Fibroblast of villous mesenchyme (primary cell): Measurements from ENCODE around the gene GPRC6A. TPM values are rescaled to one million over a fixed set of nuclear protein-coding genes. Genes with fewer than 3 reads are reported as not detected.
"Not testable (repeated sequence)": the region's sequence is repeated elsewhere in the genome, so short reads cannot be mapped to it uniquely, and the experiment has no call there.

ENCODE experiments used
- DNase-seq: peaks from one replicate; pipeline ENCODE4 v3.0.0-alpha.2; 2010; ENCODE audit warnings: low read depth
- H3K4me3 ChIP-seq: 2 replicates; pipeline ENCODE4 v1.5.1; 2011; ENCODE audit warnings: low read depth, mild to moderate bottlenecking, low read length
- CTCF ChIP-seq: IDR thresholded peaks from 2 replicates; pipeline ENCODE4 v1.5.1; 2012; ENCODE audit warnings: low read depth, mild to moderate bottlenecking, low read length; ENCODE audit not compliant: insufficient read depth
- total RNA-seq: library from RNA; depleted of rRNA; stranded (reverse); fragments of >200 nt; gene quantifications from 2 replicates; pipeline ENCODE4 v1.2.3, GENCODE V29; 2012

GPRC6A gene
- total RNA-seq, 1 donor, result not detected

- no peak for DNase-seq
- H3K4me3 ChIP-seq, result no peak overlapping the region
- no peak for TF ChIP-seq CTCF
Measured at GRCh38 chr6:116827561-116828240, 1.2 kb downstream of the GPRC6A start.

- DNase-seq, H3K4me3 ChIP-seq: not testable (repeated sequence)
Measured at GRCh38 chr6:116816336-116816735, 12.5 kb downstream of the GPRC6A start.

GRCh38 chr6:116812051-116812650, 16.7 kb downstream of the GPRC6A start:
- no peak for TF ChIP-seq CTCF
- DNase-seq, result no peak
- H3K4me3 ChIP-seq, result no peak overlapping the region

- no peak for DNase-seq
- H3K4me3 ChIP-seq, result no peak overlapping the region
- TF ChIP-seq CTCF, result no peak
Measured at GRCh38 chr6:116801971-116802370, 26.9 kb downstream of the GPRC6A start.

- DNase-seq, result no peak
- TF ChIP-seq CTCF, result no peak
- H3K4me3 ChIP-seq, result no peak overlapping the region
Measured at GRCh38 chr6:116799945-116800344, 28.9 kb downstream of the GPRC6A start.

- no peak for TF ChIP-seq CTCF
- H3K4me3 ChIP-seq, result no peak overlapping the region
- DNase-seq, result no peak
Measured at GRCh38 chr6:116797585-116797984, 31.3 kb downstream of the GPRC6A start.

- H3K4me3 ChIP-seq, result no peak overlapping the region
- TF ChIP-seq CTCF, result no peak
- DNase-seq, result no peak
Measured at GRCh38 chr6:116793224-116793623, 35.7 kb downstream of the GPRC6A start.
